GM12891 (cell line): ENCODE results near the gene NTRK3.

Experiments used
- DNase-seq: peaks from one replicate; pipeline ENCODE4 v3.0.0; 2011; ENCODE audit warnings: low spot score; ENCODE audit not compliant: insufficient read length
- FAIRE-seq: peaks from 2 replicates; lab custom pipeline; 2011; peaks lifted over from hg19 to GRCh38; lab: Jason Lieb, UNC
- PAX5 ChIP-seq: IDR thresholded peaks from 2 replicates; pipeline ENCODE4 v1.6.1; 2011; ENCODE audit warnings: low read length, moderate library complexity, mild to moderate bottlenecking; ENCODE audit not compliant: insufficient read depth, severe bottlenecking
- POLR2A ChIP-seq: IDR thresholded peaks from 2 replicates; pipeline ENCODE4 v1.6.1; 2011; ENCODE audit warnings: low read depth, low read length, control low read depth
- POLR2AphosphoS5 ChIP-seq: IDR thresholded peaks from 2 replicates; pipeline ENCODE4 v1.6.1; 2011; ENCODE audit warnings: low read depth, low read length, control low read depth
- POU2F2 ChIP-seq: IDR thresholded peaks from 2 replicates; pipeline ENCODE4 v1.6.1; 2011; ENCODE audit warnings: low read depth, mild to moderate bottlenecking, control low read depth, low read length, moderate library complexity
- SPI1 ChIP-seq: IDR thresholded peaks from 2 replicates; pipeline ENCODE4 v1.6.1; 2011; ENCODE audit warnings: low read depth, low read length, control low read depth
- TAF1 ChIP-seq: IDR thresholded peaks from 2 replicates; pipeline ENCODE4 v1.6.1; 2011; ENCODE audit warnings: low read depth, low read length, control low read depth

Gene NTRK3

GRCh38 chr15:87939848-87940457 is 316.6 kb downstream of the NTRK3 start:
- TF ChIP-seq POLR2AphosphoS5: no peak
- TF ChIP-seq PAX5: no peak
- TF ChIP-seq SPI1: no peak
- no peak for TF ChIP-seq POU2F2
- TF ChIP-seq TAF1: no peak
- TF ChIP-seq POLR2A: no peak

GRCh38 chr15:87938031-87938430 is 318.5 kb downstream of the NTRK3 start:
- TF ChIP-seq POU2F2 (no peak), TAF1 (no peak), POLR2AphosphoS5 (no peak), POLR2A (no peak), PAX5 (no peak), SPI1 (no peak)
- DNase-seq (no peak), FAIRE-seq (no peak)

More at GRCh38 chr15:87939848-87940457, 316.6 kb downstream of the NTRK3 start:
- no peak for FAIRE-seq
- DNase-seq: no peak

- no peak for TF ChIP-seq POLR2AphosphoS5
- TF ChIP-seq POU2F2: no peak
- no peak for TF ChIP-seq PAX5
- TF ChIP-seq TAF1: no peak
- no peak for TF ChIP-seq POLR2A
- no peak for TF ChIP-seq SPI1
- FAIRE-seq (no peak), DNase-seq (no peak)
These were observed 321.0 kb downstream of the NTRK3 start for GRCh38 chr15:87935583-87935982.

GRCh38 chr15:87931584-87931983 is 325.0 kb downstream of the NTRK3 start:
- DNase-seq (no peak), FAIRE-seq (no peak)
- TF ChIP-seq PAX5: no peak
- no peak for TF ChIP-seq POLR2AphosphoS5
- TF ChIP-seq POLR2A: no peak
- TF ChIP-seq SPI1: no peak
- no peak for TF ChIP-seq POU2F2
- no peak for TF ChIP-seq TAF1

GRCh38 chr15:87930457-87930856 is 326.1 kb downstream of the NTRK3 start:
- DNase-seq: no peak
- no peak for TF ChIP-seq PAX5
- TF ChIP-seq POU2F2: no peak
- no peak for TF ChIP-seq TAF1
- no peak for TF ChIP-seq POLR2A
- TF ChIP-seq POLR2AphosphoS5: no peak
- no peak for TF ChIP-seq SPI1
- no peak for FAIRE-seq

GRCh38 chr15:87929841-87930240 is 326.7 kb downstream of the NTRK3 start:
- no peak for FAIRE-seq
- no peak for TF ChIP-seq PAX5

GRCh38 chr15:87924433-87924832 is 332.1 kb downstream of the NTRK3 start:
- TF ChIP-seq PAX5 (no peak), SPI1 (no peak), TAF1 (no peak), POU2F2 (no peak), POLR2AphosphoS5 (no peak), POLR2A (no peak)
- no peak for FAIRE-seq
- no peak for DNase-seq

More at GRCh38 chr15:87929841-87930240, 326.7 kb downstream of the NTRK3 start:
- DNase-seq: no peak

- no peak for TF ChIP-seq POLR2AphosphoS5
- no peak for TF ChIP-seq POLR2A
- TF ChIP-seq TAF1: no peak
- TF ChIP-seq SPI1: no peak
- TF ChIP-seq POU2F2: no peak
- TF ChIP-seq PAX5: no peak
- no peak for FAIRE-seq
- no peak for DNase-seq
These were observed 337.5 kb downstream of the NTRK3 start for GRCh38 chr15:87919064-87919463.

GRCh38 chr15:87917480-87917879 is 339.1 kb downstream of the NTRK3 start:
- DNase-seq (no peak), FAIRE-seq (no peak)
- TF ChIP-seq SPI1 (no peak), POU2F2 (no peak), TAF1 (no peak), POLR2A (no peak), PAX5 (no peak), POLR2AphosphoS5 (no peak)

- TF ChIP-seq TAF1 (no peak), POLR2AphosphoS5 (no peak), SPI1 (no peak), POLR2A (no peak), PAX5 (no peak), POU2F2 (no peak)
These were observed 340.3 kb downstream of the NTRK3 start for GRCh38 chr15:87916208-87916607.

GRCh38 chr15:87910301-87910700 is 346.2 kb downstream of the NTRK3 start:
- FAIRE-seq: no peak
- no peak for TF ChIP-seq SPI1
- TF ChIP-seq PAX5: no peak
- no peak for TF ChIP-seq POU2F2
- no peak for TF ChIP-seq TAF1
- no peak for TF ChIP-seq POLR2A
- TF ChIP-seq POLR2AphosphoS5: no peak
- DNase-seq: no peak

More at GRCh38 chr15:87916208-87916607, 340.3 kb downstream of the NTRK3 start:
- DNase-seq (no peak), FAIRE-seq (no peak)
